ENCODE results near the gene PFN3. TPM values are rescaled to one million over a fixed set of nuclear protein-coding genes. Genes with fewer than 3 reads are reported as not detected.

Gene PFN3
- total and polyA plus RNA-seq, 2 of the 13 experiments (the other 11 are each of a cell fraction or from before 2014, with no cell fraction given), result not detected

DNA sequence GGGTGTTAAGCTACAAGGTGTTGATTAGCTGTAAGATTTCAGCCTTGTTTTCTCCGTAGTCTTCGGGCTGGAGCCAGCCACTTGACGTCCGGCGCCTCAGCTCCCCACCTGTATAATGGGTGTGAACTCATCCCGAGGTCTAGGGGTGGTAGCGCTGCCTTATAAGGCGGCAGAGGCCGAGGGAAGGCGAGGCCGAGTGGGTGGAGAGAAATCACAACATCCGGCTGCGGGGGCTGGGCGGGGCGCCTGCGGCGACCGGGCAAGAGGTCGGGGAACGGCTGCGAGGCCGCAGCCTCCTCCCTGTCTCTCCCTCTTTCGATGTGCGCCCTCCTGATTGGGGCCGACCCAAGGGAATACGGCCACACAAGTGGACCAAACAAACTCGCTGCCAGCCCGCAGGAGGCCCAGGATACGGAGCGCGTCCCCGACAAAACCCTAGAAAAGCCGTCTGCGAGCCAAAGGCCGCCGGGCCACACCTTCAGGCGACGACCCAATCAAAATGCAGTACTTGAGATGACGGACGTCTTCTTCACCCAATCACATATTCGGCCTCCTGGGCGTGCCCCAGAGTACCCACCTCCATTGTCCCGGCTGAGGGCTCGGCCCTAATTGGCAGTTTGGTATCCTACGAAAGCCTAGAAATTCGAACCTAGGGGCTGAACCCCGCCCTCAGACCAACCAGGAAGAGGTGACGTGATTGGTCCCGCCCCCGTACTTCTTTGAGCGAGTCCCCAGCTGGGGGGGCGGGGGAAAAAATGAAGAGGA, 25.5 kb upstream of the PFN3 start (continued):
- peak; percentile 26; the same call in 1 of the 3 replicates for TF ChIP-seq MXI1 (IDR thresholded peaks at IDR 0.05; ENCODE audit: borderline replicate concordance, low read depth, low read length)
- TF ChIP-seq MIXL1 (CRISPR knock-in tag; IDR thresholded peaks at IDR 0.05), result 0 out of 2 replicates have a peak, but pooled peaks have one; percentile 13
- TF ChIP-seq ATF5 (CRISPR knock-in tag; IDR thresholded peaks at IDR 0.05; ENCODE audit: low read depth), result no peak
- peak; percentile 98 for TF ChIP-seq KDM1A (CRISPR knock-in tag; IDR thresholded peaks at IDR 0.05)
- TF ChIP-seq EEA1 (CRISPR knock-in tag; IDR thresholded peaks at IDR 0.05; ENCODE audit: borderline replicate concordance), result no peak
- no peak for TF ChIP-seq REL (CRISPR knock-in tag; conservative IDR thresholded peaks at IDR 0.05)
- TF ChIP-seq ZNF253 (CRISPR knock-in tag; IDR thresholded peaks at IDR 0.05; ENCODE audit: borderline replicate concordance), result peak; percentile 20; the same call in 1 of the 2 replicates
- TF ChIP-seq, protein P1, sequence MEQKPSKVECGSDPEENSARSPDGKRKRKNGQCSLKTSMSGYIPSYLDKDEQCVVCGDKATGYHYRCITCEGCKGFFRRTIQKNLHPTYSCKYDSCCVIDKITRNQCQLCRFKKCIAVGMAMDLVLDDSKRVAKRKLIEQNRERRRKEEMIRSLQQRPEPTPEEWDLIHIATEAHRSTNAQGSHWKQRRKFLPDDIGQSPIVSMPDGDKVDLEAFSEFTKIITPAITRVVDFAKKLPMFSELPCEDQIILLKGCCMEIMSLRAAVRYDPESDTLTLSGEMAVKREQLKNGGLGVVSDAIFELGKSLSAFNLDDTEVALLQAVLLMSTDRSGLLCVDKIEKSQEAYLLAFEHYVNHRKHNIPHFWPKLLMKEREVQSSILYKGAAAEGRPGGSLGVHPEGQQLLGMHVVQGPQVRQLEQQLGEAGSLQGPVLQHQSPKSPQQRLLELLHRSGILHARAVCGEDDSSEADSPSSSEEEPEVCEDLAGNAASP (CRISPR knock-in tag; IDR thresholded peaks at IDR 0.05; ENCODE audit: borderline replicate concordance), result peak; percentile 12; the same call in 1 of the 2 replicates
- TF ChIP-seq ZNF557 (CRISPR knock-in tag; IDR thresholded peaks at IDR 0.05), result peak; percentile 78; the same call in 1 of the 2 replicates
- TF ChIP-seq HNF4A (CRISPR knock-in tag; IDR thresholded peaks at IDR 0.05), result peak; percentile 34; the same call in 1 of the 2 replicates
- peak; percentile 90 for TF ChIP-seq CREM (IDR thresholded peaks at IDR 0.05)
- no peak for TF ChIP-seq CREM (CRISPR knock-in tag; IDR thresholded peaks at IDR 0.05)
- peak; percentile 87 for TF ChIP-seq AGO2 (optimal IDR thresholded peaks at IDR 0.05; ENCODE audit: low read depth, low read length)
- TF ChIP-seq, protein P2, sequence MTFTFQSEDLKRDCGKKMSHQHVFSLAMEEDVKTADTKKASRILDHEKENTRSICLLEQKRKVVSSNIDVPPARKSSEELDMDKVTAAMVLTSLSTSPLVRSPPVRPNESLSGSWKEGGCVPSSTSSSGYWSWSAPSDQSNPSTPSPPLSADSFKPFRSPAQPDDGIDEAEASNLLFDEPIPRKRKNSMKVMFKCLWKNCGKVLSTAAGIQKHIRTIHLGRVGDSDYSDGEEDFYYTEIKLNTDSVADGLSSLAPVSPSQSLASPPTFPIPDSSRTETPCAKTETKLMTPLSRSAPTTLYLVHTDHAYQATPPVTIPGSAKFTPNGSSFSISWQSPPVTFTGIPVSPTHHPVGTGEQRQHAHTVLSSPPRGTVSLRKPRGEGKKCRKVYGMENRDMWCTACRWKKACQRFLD (CRISPR knock-in tag; IDR thresholded peaks at IDR 0.05; ENCODE audit: borderline replicate concordance), result 0 out of 2 replicates have a peak, but pooled peaks have one; percentile 67
- TF ChIP-seq ZNF543 (CRISPR knock-in tag; IDR thresholded peaks at IDR 0.05), result no peak; the same call in 1 of the 2 replicates
- peak; percentile 72 for TF ChIP-seq SRSF1 (optimal IDR thresholded peaks at IDR 0.05; ENCODE audit: low read depth, low read length)
- TF ChIP-seq ZNF550 (CRISPR knock-in tag; IDR thresholded peaks at IDR 0.05; ENCODE audit: borderline replicate concordance), result no peak
- no peak for TF ChIP-seq ZNF562 (CRISPR knock-in tag; IDR thresholded peaks at IDR 0.05; ENCODE audit: borderline replicate concordance)
- TF ChIP-seq ZBTB7B (CRISPR knock-in tag; IDR thresholded peaks at IDR 0.05), result 0 out of 2 replicates have a peak, but pooled peaks have one; percentile 22
- TF ChIP-seq ZNF781 (CRISPR knock-in tag; IDR thresholded peaks at IDR 0.05; ENCODE audit: borderline replicate concordance, not compliant biosample characterization), result no peak
- TF ChIP-seq ATF1 (CRISPR knock-in tag; IDR thresholded peaks at IDR 0.05), result peak; percentile 92
- no peak; the same call in 1 of the 2 replicates for TF ChIP-seq CBFB (CRISPR knock-in tag; IDR thresholded peaks at IDR 0.05)
- 0 out of 2 replicates have a peak, but pooled peaks have one; percentile 39 for TF ChIP-seq SP140L (CRISPR knock-in tag; IDR thresholded peaks at IDR 0.05; ENCODE audit: borderline replicate concordance)
- peak; percentile 92 for TF ChIP-seq ETV5 (CRISPR knock-in tag; IDR thresholded peaks at IDR 0.05; ENCODE audit: borderline replicate concordance)
- TF ChIP-seq UBTF (CRISPR knock-in tag; IDR thresholded peaks at IDR 0.05), result 0 out of 2 replicates have a peak, but pooled peaks have one; percentile 30

All from HepG2 (cell line).